Gastrocnemius medialis (tissue), 4 donors: ENCODE data around the gene TTC31.

Experiments used
- CTCF ChIP-seq, 5 experiments: fragments of 450-650 bp in 3 of 5; fragments of 200-600 bp in 2 of 5; sonication (generic) in 2 of 5; IDR thresholded peaks in 4 of 5; conservative IDR thresholded peaks in 1 of 5; 1 replicate in 4 of 5; 2 replicates in 1 of 5; pipeline ENCODE4 v1.5.1; 2016 to 2019; ENCODE audit warnings: antibody characterized with exemption in 5 of 5, mild to moderate bottlenecking in 3 of 5, moderate library complexity in 3 of 5
- POLR2A ChIP-seq, 2 donors: fragments of 450-650 bp; IDR thresholded peaks; one replicate each; pipeline ENCODE4 v1.6.1; 2017; ENCODE audit warnings: antibody characterized with exemption in 2 of 2, mild to moderate bottlenecking in 2 of 2, moderate library complexity in 2 of 2

- TF ChIP-seq CTCF (IDR thresholded peaks at IDR 0.05 in 4 of 5, conservative IDR thresholded peaks at IDR 0.05 in 1 of 5) = no peak
- TF ChIP-seq POLR2A (IDR thresholded peaks at IDR 0.05) = no peak
These were observed 17.2 kb downstream of the TTC31 start for GRCh38 chr2:74499940-74500577.
